Lower lobe of right lung (tissue), 2 donors: ENCODE measurements around the gene PIK3AP1. TPM values are rescaled to one million over a fixed set of nuclear protein-coding genes. Genes with fewer than 3 reads are reported as not detected.

ENCODE experiments used
- ATAC-seq, 2 donors: fragments of 200-7000 bp; cut with Tn5 transposase; one replicate each; pipeline ENCODE4 v1.9.1; 2020 to 2022; ENCODE audit warnings: mild to moderate bottlenecking in 2 of 2, moderate library complexity in 2 of 2
- DNase-seq: peaks from one replicate; pipeline ENCODE4 v3.0.0-alpha.2; 2020
- H3K27ac ChIP-seq: fragments of 200-600 bp; one replicate; pipeline ENCODE4 v1.8.0; 2022
- H3K27me3 ChIP-seq: fragments of 200-600 bp; one replicate; pipeline ENCODE4 v1.8.0; 2022; ENCODE audit warnings: low read depth
- H3K36me3 ChIP-seq: fragments of 200-600 bp; one replicate; pipeline ENCODE4 v1.8.0; 2022; ENCODE audit warnings: mild to moderate bottlenecking
- H3K4me1 ChIP-seq: fragments of 200-600 bp; one replicate; pipeline ENCODE4 v1.8.0; 2022
- H3K4me3 ChIP-seq: fragments of 200-600 bp; one replicate; pipeline ENCODE4 v1.8.0; 2022; ENCODE audit warnings: mild to moderate bottlenecking
- H3K9me3 ChIP-seq: fragments of 200-600 bp; one replicate; pipeline ENCODE4 v1.8.0; 2022
- CTCF ChIP-seq: fragments of 200-600 bp; IDR thresholded peaks from one replicate; pipeline ENCODE4 v1.8.0; 2022; ENCODE audit warnings: antibody characterized with exemption, mild to moderate bottlenecking
- intact Hi-C: fragments of 100-400 bp; cut with DNase I; formaldehyde crosslinking; loops from one replicate; pipeline ENCODE4 v1.11.0; 2022
- total RNA-seq: library from RNA; stranded (reverse); fragmentation: NEBNext Ultra II Directional; extraction: Animal tissue kit (Norgen Biotek cat#: 25700); gene quantifications from one replicate; pipeline ENCODE4 v1.2.1, GENCODE V29; 2021
- donor health status: DM: no; HTN: yes; CAD: no; lungs with severe emphysema.

The PIK3AP1 gene
- total RNA-seq, 1 donor from 2014 or later: 71.6 TPM

- no peak for TF ChIP-seq CTCF
- intact Hi-C loops: no loop called here
- no peak overlapping the region for H3K27ac ChIP-seq
- H3K27me3 ChIP-seq: no peaks in the 10 kb centered on the region
- H3K9me3 ChIP-seq: no peaks in the 10 kb centered on the region
- no peak overlapping the region for H3K4me3 ChIP-seq
- ATAC-seq: no peak
- DNase-seq: no peak
- H3K4me1 ChIP-seq: peaks cover 27% of the 10 kb centered on the region
- peaks cover 14% of the 10 kb centered on the region for H3K36me3 ChIP-seq
Measured at GRCh38 chr10:96573036-96573435, 147.3 kb downstream of the PIK3AP1 start.

GRCh38 chr10:96570983-96571964 lies 149.0 kb downstream of the PIK3AP1 start:
- Histone ChIP-seq H3K27ac (no peak overlapping the region), H3K27me3 (no peaks in the 10 kb centered on the region), H3K4me3 (no peak overlapping the region), H3K9me3 (no peaks in the 10 kb centered on the region), H3K4me1 (peaks cover 9% of the 10 kb centered on the region), H3K36me3 (peaks cover 22% of the 10 kb centered on the region)
- TF ChIP-seq CTCF: no peak
- intact Hi-C loops: no loop called here
- ATAC-seq: no peak
- DNase-seq: no peak

GRCh38 chr10:96570511-96570910 lies 149.8 kb downstream of the PIK3AP1 start:
- intact Hi-C loops: no loop called here
- ATAC-seq (no peak), DNase-seq (no peak)
- Histone ChIP-seq H3K27ac (no peak overlapping the region), H3K4me3 (no peak overlapping the region), H3K4me1 (peaks cover 9% of the 10 kb centered on the region), H3K36me3 (peaks cover 17% of the 10 kb centered on the region), H3K9me3 (no peaks in the 10 kb centered on the region), H3K27me3 (no peaks in the 10 kb centered on the region)
- no peak for TF ChIP-seq CTCF

- no peak for ATAC-seq
- H3K9me3 ChIP-seq: no peaks in the 10 kb centered on the region
- no peak overlapping the region for H3K27ac ChIP-seq
- H3K4me1 ChIP-seq: peaks cover 9% of the 10 kb centered on the region
- DNase-seq: no peak
- no peak for TF ChIP-seq CTCF
- H3K36me3 ChIP-seq: peaks cover 29% of the 10 kb centered on the region
- intact Hi-C loops: no loop called here
- H3K27me3 ChIP-seq: no peaks in the 10 kb centered on the region
- H3K4me3 ChIP-seq: no peak overlapping the region
Measured at GRCh38 chr10:96568402-96568801, 151.9 kb downstream of the PIK3AP1 start.

GRCh38 chr10:96565774-96566173 lies 154.5 kb downstream of the PIK3AP1 start:
- TF ChIP-seq CTCF: no peak
- Histone ChIP-seq H3K4me1 (peaks cover 5% of the 10 kb centered on the region), H3K27ac (no peak overlapping the region), H3K9me3 (no peaks in the 10 kb centered on the region), H3K27me3 (no peaks in the 10 kb centered on the region), H3K36me3 (peaks cover 51% of the 10 kb centered on the region), H3K4me3 (no peak overlapping the region)
- intact Hi-C loops: no loop called here
- no peak for DNase-seq
- ATAC-seq: no peak
